Skin epidermis (tissue), 12 donors: ENCODE results near the gene SPRTN.

Source experiments
- H3K27ac ChIP-seq, 21 experiments: fragments of 200-600 bp; sonication (generic) in 11 of 21; one replicate each; pipeline ENCODE4 v1.5.0; 2020; ENCODE audit warnings: mild to moderate bottlenecking in 3 of 21, inconsistent platforms in 2 of 21, moderate library complexity in 2 of 21
- H3K4me3 ChIP-seq, 7 experiments: fragments of 200-600 bp; sonication (generic) in 2 of 7; one replicate each; pipeline ENCODE4 v1.5.0; 2020; ENCODE audit warnings: inconsistent platforms in 2 of 7, mild to moderate bottlenecking in 2 of 7, moderate library complexity in 1 of 7

Gene SPRTN

GRCh38 chr1:231338270-231339128 is at the start of gene SPRTN:
Gene SPRTN (plus strand): TSS chr1:231338293. CDS start chr1:231338384, 91 bp downstream.
- peak within 1 kb of the TSS; percentile 64 to 94 (median 87) for H3K4me3 ChIP-seq
- H3K27ac ChIP-seq, result peak within 1 kb of the TSS; percentile 43 to 98 (median 93)

- no peak overlapping the region for H3K4me3 ChIP-seq
- no peak overlapping the region for H3K27ac ChIP-seq
Observed at GRCh38 chr1:231295938-231296337, 42.2 kb upstream of the SPRTN start.

GRCh38 chr1:231301990-231302389 is 36.1 kb upstream of the SPRTN start:
- Histone ChIP-seq H3K4me3 (no peak overlapping the region), H3K27ac (no peak overlapping the region)

- Histone ChIP-seq H3K27ac (no peak overlapping the region), H3K4me3 (no peak overlapping the region)
Observed at GRCh38 chr1:231310391-231310934, 27.6 kb upstream of the SPRTN start.

- H3K27ac ChIP-seq, result no peak overlapping the region
- no peak overlapping the region for H3K4me3 ChIP-seq
Observed at GRCh38 chr1:231311720-231312431, 26.2 kb upstream of the SPRTN start.

- no peak overlapping the region for H3K27ac ChIP-seq
- no peak overlapping the region for H3K4me3 ChIP-seq
Observed at GRCh38 chr1:231312432-231312788, 25.7 kb upstream of the SPRTN start.

- H3K27ac ChIP-seq, result no peak overlapping the region
Observed at GRCh38 chr1:231313661-231314060, 24.4 kb upstream of the SPRTN start.

GRCh38 chr1:231315887-231316286 is 22.2 kb upstream of the SPRTN start:
- H3K4me3 ChIP-seq, result no peak overlapping the region
- no peak overlapping the region for H3K27ac ChIP-seq

More at GRCh38 chr1:231313661-231314060, 24.4 kb upstream of the SPRTN start:
- no peak overlapping the region for H3K4me3 ChIP-seq

GRCh38 chr1:231317306-231318014 is 20.6 kb upstream of the SPRTN start:
- Histone ChIP-seq H3K4me3 (no peak overlapping the region), H3K27ac (no peak overlapping the region)

GRCh38 chr1:231318015-231318355 is 20.1 kb upstream of the SPRTN start:
- Histone ChIP-seq H3K27ac (no peak overlapping the region), H3K4me3 (no peak overlapping the region)

GRCh38 chr1:231318568-231318967 is 19.5 kb upstream of the SPRTN start:
- no peak overlapping the region for H3K4me3 ChIP-seq
- no peak overlapping the region for H3K27ac ChIP-seq

GRCh38 chr1:231319080-231319479 is 19.0 kb upstream of the SPRTN start:
- Histone ChIP-seq H3K27ac (no peak overlapping the region), H3K4me3 (no peak overlapping the region)

- Histone ChIP-seq H3K27ac (no peak overlapping the region), H3K4me3 (no peak overlapping the region)
Observed at GRCh38 chr1:231322880-231323530, 15.1 kb upstream of the SPRTN start.

GRCh38 chr1:231324660-231325059 is 13.4 kb upstream of the SPRTN start:
- Histone ChIP-seq H3K4me3 (no peak overlapping the region), H3K27ac (no peak overlapping the region)

GRCh38 chr1:231326248-231326647 is 11.8 kb upstream of the SPRTN start:
- H3K27ac ChIP-seq, result no peak overlapping the region
- H3K4me3 ChIP-seq, result no peak overlapping the region

- Histone ChIP-seq H3K27ac (no peak overlapping the region), H3K4me3 (no peak overlapping the region)
Observed at GRCh38 chr1:231327617-231328016, 10.5 kb upstream of the SPRTN start.

- no peak overlapping the region for H3K4me3 ChIP-seq
- no peak overlapping the region for H3K27ac ChIP-seq
Observed at GRCh38 chr1:231329483-231329882, 8.6 kb upstream of the SPRTN start.

GRCh38 chr1:231332761-231333160 is 5.3 kb upstream of the SPRTN start:
- Histone ChIP-seq H3K4me3 (no peak overlapping the region), H3K27ac (no peak overlapping the region)

- Histone ChIP-seq H3K4me3 (peak overlapping the region in 2 of 7 experiments; percentile 17 to 87), H3K27ac (no peak overlapping the region)
Observed at GRCh38 chr1:231334079-231334666, 3.9 kb upstream of the SPRTN start.
